Osteoblast (primary cell): ENCODE results near the gene SMTN. TPM values are rescaled to one million over a fixed set of nuclear protein-coding genes. Genes with fewer than 3 reads are reported as not detected.

ENCODE experiments used
- DNase-seq: peaks from one replicate; pipeline ENCODE4 v3.0.0; 2011; ENCODE audit warnings: low spot score, mixed read lengths; ENCODE audit not compliant: insufficient read length; ENCODE audit errors: missing footprints
- H2AFZ ChIP-seq: 2 replicates; pipeline ENCODE4 v1.6.0; 2011; ENCODE audit warnings: mild to moderate bottlenecking, low read length
- H3K27ac ChIP-seq: 2 replicates; pipeline ENCODE4 v1.5.1; 2011; ENCODE audit warnings: mild to moderate bottlenecking, low read depth, low read length, moderate library complexity
- H3K27me3 ChIP-seq: 2 replicates; pipeline ENCODE4 v1.6.0; 2012; ENCODE audit warnings: mild to moderate bottlenecking, control low read depth, inconsistent platforms, low read length, moderate library complexity; ENCODE audit not compliant: insufficient read depth
- H3K36me3 ChIP-seq: 2 replicates; pipeline ENCODE4 v1.5.1; 2011; ENCODE audit warnings: mild to moderate bottlenecking, low read length, control low read depth, moderate library complexity; ENCODE audit not compliant: insufficient read depth
- H3K4me1 ChIP-seq: 2 replicates; pipeline ENCODE4 v1.5.1; 2011; ENCODE audit warnings: mild to moderate bottlenecking, low read length, control low read depth, moderate library complexity; ENCODE audit not compliant: insufficient read depth
- H3K4me2 ChIP-seq: 2 replicates; pipeline ENCODE4 v1.6.0; 2011; ENCODE audit warnings: mild to moderate bottlenecking, low read length; ENCODE audit not compliant: insufficient read depth
- H3K4me3 ChIP-seq: fragments of 200-600 bp; sonication (generic); 3 replicates; pipeline ENCODE4 v1.5.1; 2012; ENCODE audit warnings: mild to moderate bottlenecking, low read length, inconsistent platforms; ENCODE audit not compliant: insufficient read depth
- H3K79me2 ChIP-seq: 2 replicates; pipeline ENCODE4 v1.6.0; 2012; ENCODE audit warnings: mild to moderate bottlenecking, low read length, control low read depth, inconsistent platforms; ENCODE audit not compliant: insufficient read depth
- H3K9me3 ChIP-seq: 2 replicates; pipeline ENCODE4 v1.5.1; 2011; ENCODE audit warnings: low read depth, low read length, control low read depth
- H4K20me1 ChIP-seq: 2 replicates; pipeline ENCODE4 v1.6.0; 2012; ENCODE audit warnings: mild to moderate bottlenecking, low read length, control low read depth; ENCODE audit not compliant: insufficient read depth
- total RNA-seq: library from RNA; depleted of rRNA; stranded (reverse); fragments of >200 nt; gene quantifications from 2 replicates; pipeline ENCODE4 v1.2.3, GENCODE V29; 2012
- TF ChIP-seq, protein P1 (sequence below): IDR thresholded peaks from 2 replicates; pipeline ENCODE4 v1.5.1; 2011; ENCODE audit warnings: mild to moderate bottlenecking, low read depth, low read length, moderate library complexity; ENCODE audit errors: extremely low read depth

The SMTN gene
- total RNA-seq, 1 donor, result 31.5 TPM

DNA sequence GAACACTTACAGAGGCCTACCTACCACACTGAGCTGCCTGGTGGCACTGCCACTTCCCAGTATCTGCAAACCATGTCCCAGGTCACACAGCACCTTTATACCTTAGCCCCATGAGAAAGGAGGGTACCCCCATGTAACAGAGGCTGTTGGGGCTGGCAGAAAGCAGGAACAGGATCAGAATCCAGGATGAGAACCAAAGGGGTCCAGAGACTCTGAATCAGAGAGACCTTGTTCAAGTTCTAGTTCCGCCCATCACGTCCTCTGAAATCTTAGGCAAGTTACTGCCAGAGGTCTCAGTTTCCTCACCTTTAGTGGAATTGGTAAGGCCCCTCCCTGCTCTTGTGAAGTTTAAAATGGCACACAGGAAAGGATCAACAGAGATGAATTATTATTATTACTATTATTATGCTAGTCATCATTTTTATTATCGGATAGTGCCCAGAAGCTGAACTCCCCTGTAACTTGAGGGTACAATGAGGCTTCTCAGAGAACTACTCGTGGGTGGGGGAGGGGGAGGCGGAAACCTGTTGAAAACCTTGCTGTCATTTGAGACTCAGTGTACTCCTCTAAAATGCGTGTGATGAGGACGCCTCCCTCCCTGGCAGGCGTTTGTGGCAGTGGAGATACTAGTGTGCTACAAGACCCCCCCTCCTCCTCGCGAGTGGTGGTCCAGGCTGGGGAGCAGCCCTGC, 17.0 kb downstream of the SMTN start:
- TF ChIP-seq, protein P1, sequence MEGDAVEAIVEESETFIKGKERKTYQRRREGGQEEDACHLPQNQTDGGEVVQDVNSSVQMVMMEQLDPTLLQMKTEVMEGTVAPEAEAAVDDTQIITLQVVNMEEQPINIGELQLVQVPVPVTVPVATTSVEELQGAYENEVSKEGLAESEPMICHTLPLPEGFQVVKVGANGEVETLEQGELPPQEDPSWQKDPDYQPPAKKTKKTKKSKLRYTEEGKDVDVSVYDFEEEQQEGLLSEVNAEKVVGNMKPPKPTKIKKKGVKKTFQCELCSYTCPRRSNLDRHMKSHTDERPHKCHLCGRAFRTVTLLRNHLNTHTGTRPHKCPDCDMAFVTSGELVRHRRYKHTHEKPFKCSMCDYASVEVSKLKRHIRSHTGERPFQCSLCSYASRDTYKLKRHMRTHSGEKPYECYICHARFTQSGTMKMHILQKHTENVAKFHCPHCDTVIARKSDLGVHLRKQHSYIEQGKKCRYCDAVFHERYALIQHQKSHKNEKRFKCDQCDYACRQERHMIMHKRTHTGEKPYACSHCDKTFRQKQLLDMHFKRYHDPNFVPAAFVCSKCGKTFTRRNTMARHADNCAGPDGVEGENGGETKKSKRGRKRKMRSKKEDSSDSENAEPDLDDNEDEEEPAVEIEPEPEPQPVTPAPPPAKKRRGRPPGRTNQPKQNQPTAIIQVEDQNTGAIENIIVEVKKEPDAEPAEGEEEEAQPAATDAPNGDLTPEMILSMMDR, result no peak
- Histone ChIP-seq H2AFZ (no peak overlapping the region), H4K20me1 (peaks cover 16% of the 10 kb centered on the region), H3K27me3 (no peaks in the 10 kb centered on the region), H3K36me3 (peaks cover 84% of the 10 kb centered on the region), H3K27ac (no peak overlapping the region), H3K9me3 (no peaks in the 10 kb centered on the region), H3K79me2 (peaks cover 31% of the 10 kb centered on the region), H3K4me3 (no peak overlapping the region), H3K4me1 (peaks cover 14% of the 10 kb centered on the region), H3K4me2 (no peak overlapping the region)
- peak; percentile 85 for DNase-seq

GRCh38 chr22:31098632-31099110, 17.6 kb downstream of the SMTN start:
- H3K27ac ChIP-seq, result no peak overlapping the region
- H2AFZ ChIP-seq, result no peak overlapping the region
- no peak overlapping the region for H3K4me2 ChIP-seq
- TF ChIP-seq, protein P1, result no peak
- H3K4me3 ChIP-seq, result no peak overlapping the region
- H3K79me2 ChIP-seq, result peaks cover 31% of the 10 kb centered on the region
- H3K27me3 ChIP-seq, result no peaks in the 10 kb centered on the region
- peaks cover 22% of the 10 kb centered on the region for H4K20me1 ChIP-seq
- no peaks in the 10 kb centered on the region for H3K9me3 ChIP-seq
- peaks cover 16% of the 10 kb centered on the region for H3K4me1 ChIP-seq
- peaks cover 83% of the 10 kb centered on the region for H3K36me3 ChIP-seq
- DNase-seq, result peak; percentile 87

DNA sequence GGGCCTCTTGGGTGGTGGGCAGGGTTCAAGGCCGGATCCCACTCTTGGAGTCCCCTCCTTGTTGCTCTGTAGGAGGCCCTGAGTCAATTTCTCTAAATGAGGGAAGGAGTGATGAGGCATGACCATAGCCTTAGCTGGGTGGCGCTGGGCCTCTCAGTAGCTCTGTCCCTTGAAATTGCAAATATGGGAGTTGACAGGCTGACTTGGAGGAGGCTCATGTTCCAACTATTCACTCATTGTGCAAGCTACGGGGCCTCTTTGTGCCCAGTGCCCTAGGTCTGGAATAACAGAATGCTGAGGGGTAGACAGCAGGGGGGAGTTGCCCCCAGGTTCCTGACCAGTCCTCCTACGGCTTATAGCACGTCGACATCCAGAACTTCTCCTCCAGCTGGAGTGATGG, 18.3 kb downstream of the SMTN start:
- peaks cover 23% of the 10 kb centered on the region for H4K20me1 ChIP-seq
- peak; percentile 86 for DNase-seq
- H3K4me2 ChIP-seq, result no peak overlapping the region
- H3K27ac ChIP-seq, result no peak overlapping the region
- H3K4me3 ChIP-seq, result no peak overlapping the region
- H3K79me2 ChIP-seq, result peaks cover 32% of the 10 kb centered on the region
- peaks cover 83% of the 10 kb centered on the region for H3K36me3 ChIP-seq
- H3K4me1 ChIP-seq, result peaks cover 16% of the 10 kb centered on the region
- H3K9me3 ChIP-seq, result no peaks in the 10 kb centered on the region
- TF ChIP-seq, protein P1, result no peak
- no peaks in the 10 kb centered on the region for H3K27me3 ChIP-seq
- no peak overlapping the region for H2AFZ ChIP-seq

- Histone ChIP-seq H4K20me1 (peaks cover 28% of the 10 kb centered on the region), H3K36me3 (peaks cover 82% of the 10 kb centered on the region), H3K4me1 (peaks cover 16% of the 10 kb centered on the region), H3K4me2 (no peak overlapping the region), H3K9me3 (no peaks in the 10 kb centered on the region), H3K27me3 (no peaks in the 10 kb centered on the region), H2AFZ (no peak overlapping the region), H3K79me2 (peaks cover 34% of the 10 kb centered on the region), H3K4me3 (no peak overlapping the region), H3K27ac (no peak overlapping the region)
- TF ChIP-seq, protein P1, result no peak
- DNase-seq, result peak; percentile 76
Measured at GRCh38 chr22:31099841-31100761, 19.0 kb downstream of the SMTN start.
